Measurements from ENCODE around the gene PACRG. TPM values are rescaled to one million over a fixed set of nuclear protein-coding genes. Genes with fewer than 3 reads are reported as not detected.
A peak's percentile ranks its signal among the peaks of the same experiment; 100 is the strongest.

The PACRG gene
- total RNA-seq, 1 experiment from 2014 or later: 0.44 TPM

- TF ChIP-seq USF1 (CRISPR knock-in tag; IDR thresholded peaks at IDR 0.05): no peak
These were observed 391.2 kb downstream of the PACRG start (continued) for GRCh38 chr6:163118941-163119340.

GRCh38 chr6:163120223-163120622 lies 392.4 kb downstream of the PACRG start:
- Mint-ChIP-seq H3K4me3 (no peak overlapping the region), H3K4me1 (peaks cover 20% of the 10 kb centered on the region), H3K27me3 (ENCODE audit: low read depth) (no peaks in the 10 kb centered on the region; the same call in 1 of the 2 replicates), H3K9me3 (peaks cover 35% of the 10 kb centered on the region), H3K27ac (no peak overlapping the region), H3K36me3 (peaks cover 18% of the 10 kb centered on the region)
- TF ChIP-seq GTF2I (CRISPR knock-in tag; conservative IDR thresholded peaks at IDR 0.05) (no peak), ZSCAN18 (CRISPR knock-in tag; IDR thresholded peaks at IDR 0.05) (no peak), ZNF138 (CRISPR knock-in tag; conservative IDR thresholded peaks at IDR 0.05) (no peak), GRHL2 (CRISPR knock-in tag; IDR thresholded peaks at IDR 0.05; ENCODE audit: insufficient replicate concordance, severe bottlenecking) (no peak), E2F1 (CRISPR knock-in tag; IDR thresholded peaks at IDR 0.05) (no peak), FOXP1 (CRISPR knock-in tag; IDR thresholded peaks at IDR 0.05; ENCODE audit: borderline replicate concordance) (no peak), AFF4 (CRISPR knock-in tag; IDR thresholded peaks at IDR 0.05; ENCODE audit: borderline replicate concordance) (no peak), SOX15 (CRISPR knock-in tag; IDR thresholded peaks at IDR 0.05) (no peak), RORB (CRISPR knock-in tag; IDR thresholded peaks at IDR 0.05) (no peak), STAT6 (CRISPR knock-in tag; conservative IDR thresholded peaks at IDR 0.05; ENCODE audit: low read depth) (no peak), FOXK1 (CRISPR knock-in tag; IDR thresholded peaks at IDR 0.05) (no peak), TCF7 (CRISPR knock-in tag; IDR thresholded peaks at IDR 0.05; ENCODE audit: low read depth) (no peak), PREB (CRISPR knock-in tag; IDR thresholded peaks at IDR 0.05; ENCODE audit: borderline replicate concordance) (no peak), CDX4 (CRISPR knock-in tag; IDR thresholded peaks at IDR 0.05; ENCODE audit: borderline replicate concordance) (no peak), NFE2L1 (CRISPR knock-in tag; IDR thresholded peaks at IDR 0.05) (no peak)
- CTCF ChIA-PET: interaction anchor here (0.5 to 2.4 kb wide), 19 partner anchors 10 to 1851 kb away, joined by 3 to 7 read pairs (median 3); no protein-coding TSS in a partner anchor
- ATAC-seq: peak; percentile 41
- POLR2A ChIA-PET: no interaction called here
- DNase-seq (ENCODE audit: low spot score): peak; percentile 30
